GM19455 (cell line): Measurements from ENCODE around the gene C17orf78.
"Not testable (repeated sequence)": the region's sequence is repeated elsewhere in the genome, so short reads cannot be mapped to it uniquely, and the experiment has no call there.

Experiments used
- ATAC-seq: cut with Tn5 transposase; IDR thresholded peaks from one replicate; pipeline ENCODE4 v1.9.1; 2021; ENCODE audit not compliant: unreplicated experiment

Gene C17orf78

DNA sequence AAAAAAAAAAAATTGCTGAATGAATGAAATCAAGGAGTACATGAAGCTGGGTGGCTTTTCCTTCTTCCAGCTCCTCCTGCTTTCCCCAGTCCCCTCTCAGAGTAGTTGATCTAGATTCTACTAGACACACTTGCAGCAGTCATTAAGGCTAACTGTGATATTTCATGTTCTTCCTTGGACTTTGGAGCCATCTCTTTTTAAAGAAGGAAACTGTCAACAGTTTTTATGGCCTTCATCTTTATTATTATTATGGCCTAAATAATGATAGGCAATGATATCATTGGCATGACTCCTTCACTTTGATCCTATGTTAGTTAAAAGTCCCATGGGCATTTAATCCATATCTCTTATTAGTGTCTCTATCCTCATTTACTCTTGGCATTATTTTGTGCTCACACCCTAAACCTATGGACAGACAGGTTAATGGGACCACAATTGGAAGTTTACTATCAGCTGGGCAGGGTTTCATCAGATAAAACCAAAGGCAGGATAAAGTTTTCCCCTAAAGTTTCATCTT lies 9.7 kb downstream of the C17orf78 start:
- ATAC-seq: no peak

DNA sequence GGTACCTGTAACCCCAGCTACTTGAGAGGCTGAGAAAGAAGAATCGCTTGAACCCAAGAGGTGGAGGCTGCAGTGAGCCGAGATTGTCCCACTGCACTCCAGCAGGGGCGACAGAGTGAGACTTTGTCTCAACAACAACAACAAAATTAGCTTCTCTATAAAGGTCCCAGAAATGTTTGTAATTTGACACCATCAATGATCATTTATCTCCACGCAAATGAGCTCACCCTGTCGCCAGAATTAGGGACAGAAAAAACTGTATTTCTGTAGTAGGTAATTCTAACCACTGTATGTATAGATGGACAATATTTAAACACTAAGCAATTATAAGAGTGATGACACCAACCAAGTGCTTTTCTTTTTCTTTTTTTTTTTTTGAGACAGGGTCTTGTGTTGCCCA lies 10.7 kb downstream of the C17orf78 start:
- ATAC-seq: no peak

DNA sequence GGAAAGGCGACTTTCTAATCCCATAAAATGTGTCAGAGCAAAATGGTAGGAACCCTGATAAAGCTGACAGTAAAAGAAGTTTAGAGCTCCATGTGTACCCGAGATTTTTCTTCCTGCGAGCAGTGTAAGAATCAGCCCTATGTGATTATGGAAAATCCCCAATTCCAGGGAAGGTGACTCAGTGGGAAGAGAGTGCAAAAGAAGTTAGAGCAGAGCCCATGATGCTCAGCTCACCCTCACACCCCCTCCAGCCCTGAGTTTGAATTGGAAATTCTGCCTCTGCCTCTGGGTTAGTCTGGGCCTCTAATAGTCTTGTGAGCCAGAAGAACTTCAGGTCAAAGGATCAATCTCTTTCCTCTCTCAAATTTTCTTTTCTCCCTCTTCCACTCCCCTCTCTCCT lies 12.5 kb downstream of the C17orf78 start:
- ATAC-seq: no peak

DNA sequence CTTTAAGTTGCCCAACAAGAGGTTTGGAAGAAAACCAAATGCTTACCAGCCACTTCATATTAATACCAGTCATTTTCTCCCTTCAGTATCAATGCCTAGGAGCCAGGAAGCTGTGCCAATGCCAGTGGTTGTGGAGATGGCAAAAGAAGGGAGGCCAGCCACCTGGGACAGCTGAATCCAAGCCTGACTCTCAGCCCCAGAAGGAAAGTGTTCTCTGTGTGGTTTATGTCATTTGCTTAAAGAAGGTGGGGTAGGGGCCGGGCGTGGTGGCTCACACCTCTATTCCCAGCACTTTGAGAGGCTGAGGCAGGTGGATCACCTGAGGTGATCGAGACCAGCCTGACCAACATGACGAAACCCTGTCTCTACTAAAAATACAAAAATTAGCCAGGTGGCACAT lies 13.4 kb downstream of the C17orf78 start:
- ATAC-seq: no peak

DNA sequence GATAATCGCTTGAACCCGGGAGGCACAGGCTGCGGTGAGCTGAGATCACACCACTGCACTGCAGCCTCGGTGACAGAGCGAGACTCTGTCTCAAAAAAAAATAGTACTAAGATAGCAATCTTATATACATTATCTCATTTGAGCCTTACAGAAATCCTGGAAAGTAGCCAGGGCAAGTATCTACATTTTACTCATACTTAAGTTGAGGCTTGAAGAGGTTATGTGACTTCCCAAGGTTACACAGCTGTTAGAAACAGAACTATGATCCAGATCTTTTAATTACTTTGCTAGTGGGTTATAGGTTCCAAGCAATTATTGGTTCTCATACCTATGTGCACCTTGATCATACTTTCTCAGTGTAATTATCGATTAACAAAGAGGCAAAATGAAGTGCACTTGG lies 15.4 kb downstream of the C17orf78 start:
- no peak for ATAC-seq

DNA sequence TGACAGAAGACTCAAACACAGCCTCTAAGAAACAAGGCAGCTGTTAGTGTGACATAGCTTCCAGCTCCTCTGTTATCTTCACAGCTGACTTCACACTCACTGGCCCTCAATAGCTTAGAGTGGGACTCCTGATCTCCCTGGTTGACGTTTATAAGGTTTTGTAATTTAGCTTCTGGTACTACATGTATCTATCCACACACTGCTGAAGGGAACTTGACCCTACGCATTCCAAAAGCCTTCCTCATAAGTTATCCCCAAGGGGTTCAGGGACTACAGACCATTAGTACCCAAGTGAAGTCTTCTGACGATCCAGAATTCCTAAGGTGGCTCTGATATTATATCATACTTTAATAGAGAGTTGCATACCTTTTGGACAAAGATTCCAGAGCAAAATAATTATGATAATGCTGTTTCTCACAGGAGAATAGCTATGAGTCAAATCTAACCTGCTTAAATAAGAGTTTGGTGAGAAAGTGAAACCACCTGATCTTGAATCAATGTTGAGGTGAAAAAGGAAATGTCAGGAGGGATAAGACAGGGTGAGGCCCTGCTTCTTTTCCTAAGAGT lies 16.3 kb downstream of the C17orf78 start:
- no peak for ATAC-seq

DNA sequence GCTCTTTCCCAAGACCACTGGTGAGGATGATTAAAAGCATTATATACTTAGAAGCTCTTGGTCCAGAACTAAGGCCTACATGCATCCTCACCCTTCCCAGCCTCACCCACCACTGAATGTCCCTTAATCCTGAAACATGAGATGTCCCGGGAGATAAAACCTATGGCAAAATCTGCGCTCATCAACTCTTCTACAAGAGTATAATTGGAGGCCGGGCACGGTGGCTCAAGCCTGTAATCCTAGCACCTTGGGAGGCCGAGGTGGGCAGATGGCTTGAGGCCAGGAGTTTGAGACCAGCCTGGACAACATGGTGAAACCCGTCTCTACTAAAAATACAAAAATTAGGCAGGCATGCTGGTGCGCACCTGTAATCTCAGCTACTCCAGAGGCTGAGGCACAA lies 17.6 kb downstream of the C17orf78 start:
- no peak for ATAC-seq

DNA sequence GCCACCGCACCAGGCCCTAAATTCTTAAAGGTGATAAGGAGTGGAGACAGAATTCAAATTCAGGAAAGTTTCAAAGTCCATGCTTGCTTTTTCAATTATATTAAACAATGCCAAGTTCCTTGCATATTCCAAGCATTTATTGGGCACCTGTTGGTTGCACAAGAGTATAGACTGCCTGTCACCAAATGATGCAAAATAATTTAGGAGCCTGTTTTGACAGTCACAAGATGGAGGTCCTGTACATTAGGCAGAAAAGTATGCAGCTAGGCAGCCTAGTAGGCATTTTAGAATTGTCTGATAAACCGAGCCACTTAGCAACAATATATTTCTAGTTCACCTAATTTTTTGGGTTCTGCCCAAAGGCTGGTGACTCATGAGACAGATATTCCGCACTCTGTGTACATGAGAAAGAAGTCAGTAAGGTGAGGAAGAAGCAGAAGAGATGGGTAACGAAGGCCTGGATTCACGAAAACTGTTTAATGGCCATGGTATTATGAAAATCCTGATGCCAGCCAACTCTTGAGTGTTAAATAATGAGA lies 23.5 kb downstream of the C17orf78 start:
- ATAC-seq: no peak

DNA sequence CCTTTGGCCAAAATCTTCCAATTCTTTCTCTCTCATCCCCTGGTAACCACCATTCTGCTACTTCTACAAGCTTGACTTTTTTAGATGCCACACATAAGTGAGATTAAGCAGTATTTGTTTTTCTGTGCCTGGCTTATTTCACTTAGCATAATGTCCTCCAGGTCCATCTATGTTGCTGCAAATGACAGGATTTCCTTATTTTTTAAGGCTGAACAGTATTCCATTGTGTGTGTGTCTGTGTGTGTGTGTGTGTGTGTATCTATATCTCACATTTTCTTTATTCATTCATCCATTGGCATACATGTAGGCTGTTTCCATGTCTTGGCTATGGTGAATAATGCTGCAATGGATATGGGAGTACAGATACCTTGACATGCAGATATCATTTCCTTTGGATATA lies 24.7 kb downstream of the C17orf78 start:
- ATAC-seq: no peak

DNA sequence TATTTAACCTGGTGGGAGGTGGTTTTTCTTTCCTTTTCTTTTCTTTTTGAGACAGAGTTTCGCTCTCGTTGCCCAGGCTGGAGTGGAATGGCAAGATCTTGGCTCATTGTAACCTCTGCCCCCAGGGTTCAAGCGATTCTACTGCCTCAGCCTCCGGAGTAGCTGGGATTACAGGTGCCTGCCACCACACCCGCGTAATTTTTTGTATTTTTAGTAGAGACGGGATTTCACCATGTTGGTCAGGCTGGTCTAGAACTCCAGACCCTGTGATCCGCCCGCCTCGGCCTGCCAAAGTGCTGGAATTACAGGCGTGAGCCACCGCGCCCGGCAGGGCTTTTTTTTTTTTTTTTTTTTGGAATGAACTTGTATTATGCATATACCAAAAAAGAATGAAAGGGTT lies 29.7 kb downstream of the C17orf78 start:
- not testable (repeated sequence) for ATAC-seq

DNA sequence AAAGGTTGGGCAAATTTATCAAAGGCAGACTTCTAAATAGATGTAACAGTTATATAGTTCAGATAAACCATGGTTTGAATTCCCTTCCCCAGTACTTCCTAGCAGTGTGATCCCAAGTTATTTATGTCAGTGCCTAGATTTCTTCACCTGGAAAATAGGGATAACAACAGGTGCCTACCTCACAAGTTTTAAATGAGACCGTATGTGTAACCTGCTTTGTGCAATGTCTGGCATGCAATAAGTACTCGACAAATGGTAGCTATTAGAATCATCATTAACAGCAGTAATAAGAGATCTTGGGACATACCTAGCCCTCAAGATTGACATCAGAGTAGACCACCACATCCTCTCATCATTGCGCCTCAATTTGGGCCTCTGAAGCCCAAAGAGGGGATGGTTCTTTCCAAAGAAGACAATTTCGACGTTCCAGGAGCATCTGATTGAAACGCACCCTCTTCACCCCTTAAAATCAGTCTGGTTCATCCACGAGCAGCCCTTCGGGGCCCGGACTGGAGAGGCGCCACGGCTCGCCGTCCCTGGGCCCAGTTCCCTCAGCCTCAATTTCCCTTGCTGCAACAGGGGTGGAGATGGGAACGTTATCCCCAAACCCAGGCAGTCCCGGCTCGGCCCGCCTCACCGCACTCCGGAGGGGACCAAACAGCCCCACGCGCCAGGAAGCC lies 30.3 kb downstream of the C17orf78 start:
- ATAC-seq: peak; percentile 23

DNA sequence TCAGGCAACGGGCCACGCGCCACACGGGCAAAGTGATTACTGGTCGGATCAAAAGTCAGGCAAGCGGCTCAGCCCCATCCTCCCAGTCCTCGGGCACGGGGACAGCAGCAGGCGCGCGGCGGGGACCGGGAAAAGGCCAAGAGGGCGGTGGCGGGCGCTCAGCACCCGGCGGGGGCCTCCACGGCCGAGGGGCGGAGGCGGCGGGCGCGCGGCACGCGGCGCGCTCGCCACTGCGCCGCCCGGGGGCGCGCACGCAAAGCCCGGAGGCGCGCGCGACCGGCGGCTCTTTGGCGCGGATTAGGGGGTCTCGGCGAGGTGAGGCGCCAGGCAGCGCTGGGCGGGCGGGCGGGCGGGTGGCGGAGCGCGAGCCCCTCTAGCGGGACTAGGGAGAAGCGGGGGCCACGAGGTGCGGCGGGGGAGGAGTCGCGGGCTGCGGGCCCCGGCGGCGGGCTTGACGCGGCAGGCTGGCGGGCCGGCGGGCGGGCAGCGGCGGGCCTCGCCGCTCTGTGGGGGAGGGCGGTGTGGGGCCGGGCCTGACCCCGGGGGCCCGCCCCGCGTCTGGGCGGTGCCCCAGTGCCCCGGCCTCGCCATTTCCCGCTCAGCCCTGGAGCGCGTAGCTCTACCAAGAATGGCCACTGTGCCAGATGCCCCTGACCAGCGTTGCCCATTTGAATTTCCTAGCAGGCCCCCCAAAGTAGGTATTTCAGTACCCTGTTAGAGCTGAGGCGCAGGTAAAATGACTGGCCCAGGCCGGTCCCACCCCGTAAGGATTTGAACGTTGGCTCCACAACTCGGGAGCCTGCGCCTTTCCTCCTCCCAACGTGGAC lies 31.1 kb downstream of the C17orf78 start, which contains the start of the genes ACACA and TADA2A:
TSS of gene ACACA (minus strand) at position 202 of the 827 bp plus-strand sequence. CDS start 537 bp downstream, outside the sequence.
TSS of gene TADA2A (plus strand) at position 252 of the 827 bp plus-strand sequence. CDS start 4,480 bp downstream, outside the sequence.
- ATAC-seq: peak; percentile 85

DNA sequence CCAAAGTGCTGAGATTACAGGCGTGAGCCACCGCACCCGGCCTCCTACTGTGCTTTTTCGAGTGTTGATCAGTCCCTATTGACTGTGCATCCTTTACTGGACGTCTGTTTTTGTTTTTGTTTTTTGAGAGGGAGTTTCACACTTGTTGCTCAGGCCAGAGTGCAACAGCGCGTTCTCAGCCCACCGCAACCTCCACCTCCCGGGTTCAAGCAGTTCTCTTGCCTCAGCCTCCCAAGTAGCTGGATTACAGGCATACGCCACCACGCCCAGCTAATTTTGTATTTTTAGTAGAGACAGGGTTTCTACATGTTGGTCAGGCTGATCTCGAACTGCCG lies 32.3 kb downstream of the C17orf78 start:
- ATAC-seq: not testable (repeated sequence)

DNA sequence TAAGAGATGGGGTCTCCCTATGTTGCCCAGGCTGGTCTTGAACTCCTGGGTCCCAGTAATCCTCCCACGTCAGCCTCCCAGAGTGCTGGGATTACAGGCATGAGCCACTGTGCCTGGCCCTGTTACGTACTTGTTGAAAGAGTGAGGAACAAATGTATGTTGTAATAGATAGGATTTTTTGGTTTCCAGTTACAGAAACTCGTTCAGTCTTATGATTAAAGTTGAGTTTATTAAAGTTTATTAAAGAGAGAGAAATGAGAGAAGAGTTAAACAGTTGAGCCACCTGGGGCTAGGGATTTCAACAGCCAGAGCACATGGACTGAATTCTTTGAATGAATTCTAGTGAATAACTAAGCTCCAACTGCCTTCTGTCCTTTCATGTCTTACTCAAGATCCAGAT lies 34.6 kb downstream of the C17orf78 start:
- no peak for ATAC-seq

DNA sequence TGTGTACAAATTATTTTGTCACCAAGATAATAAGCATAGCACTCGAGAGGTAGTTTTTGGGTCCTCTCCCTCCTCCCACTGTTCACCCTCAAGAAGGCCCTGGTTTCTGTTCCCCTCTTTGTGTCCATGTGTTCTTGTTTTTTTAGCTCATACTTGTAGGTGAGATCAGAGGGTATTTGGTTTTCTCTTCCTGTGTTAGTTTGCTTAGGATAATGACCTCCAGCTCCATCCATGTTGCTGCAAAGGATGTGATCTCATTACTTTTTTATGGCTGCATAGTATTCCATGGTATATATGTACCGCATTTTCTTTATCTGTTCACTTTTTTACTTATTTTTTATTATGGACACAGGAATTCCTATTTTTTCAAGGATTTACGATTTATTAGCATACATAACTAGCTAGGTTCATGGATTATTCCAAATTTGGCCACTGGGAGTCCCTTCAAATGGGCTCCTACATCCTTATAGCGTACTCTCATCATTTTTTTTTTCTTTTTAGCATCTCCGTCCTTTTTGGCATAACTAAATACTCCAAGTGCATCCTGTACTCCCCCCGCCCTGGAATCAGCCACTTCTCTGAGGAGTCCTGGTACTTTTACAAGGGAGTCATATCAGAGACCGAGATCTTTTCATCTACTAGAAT lies 38.2 kb downstream of the C17orf78 start:
- no peak for ATAC-seq

DNA sequence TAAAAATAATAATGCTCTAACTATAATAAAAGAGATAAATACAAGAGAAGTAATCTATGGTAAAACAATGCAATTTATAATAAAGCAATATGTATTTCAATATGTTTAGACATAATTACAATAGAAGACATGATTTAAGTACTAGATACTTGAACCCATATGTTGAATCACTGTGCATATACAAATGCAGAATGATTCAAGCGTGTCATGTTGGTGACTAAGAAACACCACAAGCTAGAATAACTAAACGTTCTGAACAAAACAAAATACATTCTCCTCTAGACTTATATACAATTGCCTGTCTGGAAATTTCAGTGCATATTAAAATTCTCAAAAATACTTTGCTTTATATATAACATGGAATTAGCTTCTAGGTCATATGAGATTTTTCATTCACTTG lies 42.1 kb downstream of the C17orf78 start:
- no peak for ATAC-seq

DNA sequence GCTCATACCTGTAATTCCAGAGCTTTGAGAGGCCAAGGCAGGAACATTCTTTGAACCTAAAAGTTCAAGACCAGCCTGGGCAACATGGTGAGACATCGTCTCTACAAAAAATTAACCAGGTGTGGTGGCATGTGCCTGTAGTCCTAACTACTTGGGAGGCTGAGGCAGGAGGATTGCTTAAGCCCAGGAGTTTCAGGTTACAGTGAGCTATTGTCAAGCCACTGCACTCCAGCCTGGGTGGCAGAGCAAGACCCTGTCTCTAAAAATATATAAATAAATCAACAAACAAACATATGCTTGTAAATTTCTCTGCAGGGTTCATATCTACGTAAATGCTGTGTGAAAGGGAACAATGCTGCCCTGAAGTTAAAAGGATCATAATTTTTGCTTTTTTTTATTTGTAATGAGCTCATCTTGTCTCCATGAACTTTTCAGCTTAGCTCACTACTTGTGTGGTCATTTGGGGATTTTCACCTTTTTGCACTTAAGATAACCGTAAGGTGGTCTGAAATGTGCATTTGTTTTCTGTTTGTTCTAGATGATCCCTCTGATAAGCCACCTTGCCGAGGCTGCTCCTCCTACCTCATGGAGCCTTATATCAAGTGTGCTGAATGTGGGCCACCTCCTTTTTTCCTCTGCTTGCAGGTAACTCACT lies 47.3 kb downstream of the C17orf78 start:
- ATAC-seq: no peak

DNA sequence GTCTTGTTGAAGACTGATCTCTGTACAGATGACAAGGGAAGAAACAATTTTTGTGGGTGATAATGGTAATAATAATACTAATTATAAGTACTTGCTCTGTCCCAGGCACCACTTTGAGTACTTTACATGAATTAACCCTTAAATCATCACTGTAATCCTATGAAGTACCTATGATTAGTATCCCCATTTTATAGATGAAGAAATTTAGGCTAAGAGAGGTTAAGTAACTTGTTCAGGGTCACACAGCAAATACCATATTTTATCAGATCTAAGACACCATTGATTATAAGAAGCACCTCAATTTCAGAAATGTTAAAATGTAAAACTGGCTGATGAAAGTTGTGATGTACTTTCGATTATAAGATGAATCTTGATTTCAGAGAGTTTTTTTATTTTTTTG lies 49.5 kb downstream of the C17orf78 start:
- no peak for ATAC-seq

DNA sequence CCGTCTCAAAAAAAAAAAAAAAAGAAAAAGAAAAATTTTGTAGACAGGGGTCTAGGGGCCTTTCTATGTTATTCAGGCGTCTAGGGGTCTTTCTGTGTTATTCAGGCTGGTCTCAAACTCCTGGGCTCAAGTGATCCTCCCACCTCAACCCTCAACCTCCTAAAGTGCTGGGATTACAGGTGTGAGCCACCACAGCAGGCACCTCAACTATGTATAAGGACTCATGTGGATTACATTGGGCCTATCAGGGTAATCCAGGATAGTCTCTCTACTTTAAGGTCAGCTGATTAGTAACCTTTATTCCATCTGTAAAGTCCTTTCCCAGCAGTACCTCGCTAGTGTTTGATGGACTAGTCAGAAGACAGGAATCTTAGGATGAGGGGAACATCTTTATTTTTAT lies 53.3 kb downstream of the C17orf78 start:
- ATAC-seq: no peak

DNA sequence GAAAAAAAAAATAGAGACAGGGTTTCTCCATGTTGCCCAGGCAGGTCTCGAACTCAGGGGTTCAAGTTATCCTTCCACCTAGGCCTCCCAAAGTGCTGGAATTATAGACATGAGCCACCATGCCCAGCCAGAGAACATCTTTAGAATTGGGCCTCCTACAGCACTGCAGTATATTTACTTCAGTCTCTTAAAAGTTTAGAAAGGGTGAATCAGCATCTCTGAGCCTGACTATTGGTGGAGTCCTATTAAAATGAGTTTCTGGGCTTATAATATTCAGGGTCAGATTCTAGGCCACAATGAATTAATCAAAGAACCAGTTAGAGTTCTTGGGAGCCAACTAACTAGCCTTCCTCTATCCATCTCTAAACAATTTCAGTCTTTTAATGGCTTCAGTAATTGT lies 53.7 kb downstream of the C17orf78 start:
- no peak for ATAC-seq
